ENCODE data around the gene KLF4.

- TF ChIP-seq POLR2A (IDR thresholded peaks at IDR 0.05) (no peak), POLR2AphosphoS5 (IDR thresholded peaks at IDR 0.05) (no peak), EP300 (IDR thresholded peaks at IDR 0.05) (no peak), CTCF (IDR thresholded peaks at IDR 0.05) (no peak)
Observed at GRCh38 chr9:107447081-107447480, 42.5 kb downstream of the KLF4 start.

Data from gastroesophageal sphincter (tissue), 3 donors.